ENCODE measurements around the gene SRRD.
A peak's percentile ranks its signal among the peaks of the same experiment; 100 is the strongest.
"Not testable (repeated sequence)": the region's sequence is repeated elsewhere in the genome, so short reads cannot be mapped to it uniquely, and the experiment has no call there.

Gene SRRD

GRCh38 chr22:26527574-26528465 is 44.1 kb downstream of the SRRD start:
- Histone ChIP-seq H3K27ac (ENCODE audit: low read depth, low read length) (no peak overlapping the region), H3K9me3 (ENCODE audit: control insufficient read depth in 5 of 5, low read length in 5 of 5) (no peaks in the 10 kb centered on the region), H3K4me3 (ENCODE audit: low read depth in 1 of 5, low read length in 5 of 5) (no peak overlapping the region), H3K9ac (ENCODE audit: low read length in 5 of 5) (no peak overlapping the region), H3K4me1 (ENCODE audit: control insufficient read depth in 5 of 5, insufficient read depth in 5 of 5, low read length in 5 of 5) (peaks cover 0 to 12% (median 5%) of the 10 kb centered on the region in 5 donors), H3K36me3 (ENCODE audit: control insufficient read depth in 5 of 5, insufficient read depth in 5 of 5, low read length in 5 of 5) (peaks cover 14 to 79% (median 56%) of the 10 kb centered on the region in 5 donors), H3K27me3 (ENCODE audit: control insufficient read depth in 5 of 5, insufficient read depth in 4 of 5, low read length in 5 of 5) (no peaks in the 10 kb centered on the region)

- peak overlapping the region; percentile 69 for H3K27ac ChIP-seq (ENCODE audit: low read depth, low read length)
These were observed 44.8 kb downstream of the SRRD start for GRCh38 chr22:26528518-26528917.

GRCh38 chr22:26529345-26529744 is 45.7 kb downstream of the SRRD start:
- no peak overlapping the region for H3K9ac ChIP-seq (ENCODE audit: low read length in 5 of 5)
- H3K36me3 ChIP-seq (ENCODE audit: control insufficient read depth in 5 of 5, insufficient read depth in 5 of 5, low read length in 5 of 5) = peaks cover 11 to 84% (median 62%) of the 10 kb centered on the region in 5 donors

More at GRCh38 chr22:26528518-26528917, 44.8 kb downstream of the SRRD start:
- H3K4me3 ChIP-seq (ENCODE audit: low read depth in 1 of 5, low read length in 5 of 5); H3K9me3 ChIP-seq (ENCODE audit: control insufficient read depth in 5 of 5, low read length in 5 of 5); H3K9ac ChIP-seq (ENCODE audit: low read length in 5 of 5); H3K27me3 ChIP-seq (ENCODE audit: control insufficient read depth in 5 of 5, insufficient read depth in 4 of 5, low read length in 5 of 5): not testable (repeated sequence)
- H3K36me3 ChIP-seq (ENCODE audit: control insufficient read depth in 5 of 5, insufficient read depth in 5 of 5, low read length in 5 of 5) = peaks cover 14 to 83% (median 57%) of the 10 kb centered on the region in 5 donors
- peaks cover 0 to 12% (median 5%) of the 10 kb centered on the region in 5 donors for H3K4me1 ChIP-seq (ENCODE audit: control insufficient read depth in 5 of 5, insufficient read depth in 5 of 5, low read length in 5 of 5)

GRCh38 chr22:26534171-26534855 is 50.6 kb downstream of the SRRD start:
- H3K27me3 ChIP-seq (ENCODE audit: control insufficient read depth in 5 of 5, insufficient read depth in 4 of 5, low read length in 5 of 5) = no peaks in the 10 kb centered on the region
- peaks cover 0 to 13% (median 5%) of the 10 kb centered on the region in 5 donors for H3K4me1 ChIP-seq (ENCODE audit: control insufficient read depth in 5 of 5, insufficient read depth in 5 of 5, low read length in 5 of 5)
- H3K9me3 ChIP-seq (ENCODE audit: control insufficient read depth in 5 of 5, low read length in 5 of 5) = no peaks in the 10 kb centered on the region
- no peak overlapping the region for H3K9ac ChIP-seq (ENCODE audit: low read length in 5 of 5)
- H3K36me3 ChIP-seq (ENCODE audit: control insufficient read depth in 5 of 5, insufficient read depth in 5 of 5, low read length in 5 of 5) = peaks cover 16 to 83% (median 59%) of the 10 kb centered on the region in 5 donors
- H3K4me3 ChIP-seq (ENCODE audit: low read depth in 1 of 5, low read length in 5 of 5) = no peak overlapping the region
- no peak overlapping the region for H3K27ac ChIP-seq (ENCODE audit: low read depth, low read length)

More at GRCh38 chr22:26529345-26529744, 45.7 kb downstream of the SRRD start:
- Histone ChIP-seq H3K27me3 (ENCODE audit: control insufficient read depth in 5 of 5, insufficient read depth in 4 of 5, low read length in 5 of 5) (no peaks in the 10 kb centered on the region), H3K27ac (ENCODE audit: low read depth, low read length) (peak overlapping the region; percentile 69), H3K4me1 (ENCODE audit: control insufficient read depth in 5 of 5, insufficient read depth in 5 of 5, low read length in 5 of 5) (peaks cover 0 to 12% (median 5%) of the 10 kb centered on the region in 5 donors), H3K4me3 (ENCODE audit: low read depth in 1 of 5, low read length in 5 of 5) (no peak overlapping the region), H3K9me3 (ENCODE audit: control insufficient read depth in 5 of 5, low read length in 5 of 5) (no peaks in the 10 kb centered on the region)

GRCh38 chr22:26534874-26535602 is 51.4 kb downstream of the SRRD start:
- Histone ChIP-seq H3K4me3 (ENCODE audit: low read depth in 1 of 5, low read length in 5 of 5) (no peak overlapping the region), H3K9me3 (ENCODE audit: control insufficient read depth in 5 of 5, low read length in 5 of 5) (no peaks in the 10 kb centered on the region), H3K9ac (ENCODE audit: low read length in 5 of 5) (no peak overlapping the region), H3K36me3 (ENCODE audit: control insufficient read depth in 5 of 5, insufficient read depth in 5 of 5, low read length in 5 of 5) (peaks cover 20 to 83% (median 56%) of the 10 kb centered on the region in 5 donors), H3K27ac (ENCODE audit: low read depth, low read length) (no peak overlapping the region), H3K4me1 (ENCODE audit: control insufficient read depth in 5 of 5, insufficient read depth in 5 of 5, low read length in 5 of 5) (peaks cover 0 to 8% (median under 1%) of the 10 kb centered on the region in 5 donors), H3K27me3 (ENCODE audit: control insufficient read depth in 5 of 5, insufficient read depth in 4 of 5, low read length in 5 of 5) (no peaks in the 10 kb centered on the region)

GRCh38 chr22:26535603-26535908 is 51.9 kb downstream of the SRRD start:
- no peak overlapping the region for H3K27ac ChIP-seq (ENCODE audit: low read depth, low read length)
- H3K9me3 ChIP-seq (ENCODE audit: control insufficient read depth in 5 of 5, low read length in 5 of 5) = no peaks in the 10 kb centered on the region
- peaks cover 20 to 86% (median 56%) of the 10 kb centered on the region in 5 donors for H3K36me3 ChIP-seq (ENCODE audit: control insufficient read depth in 5 of 5, insufficient read depth in 5 of 5, low read length in 5 of 5)
- H3K4me3 ChIP-seq (ENCODE audit: low read depth in 1 of 5, low read length in 5 of 5) = no peak overlapping the region
- no peaks in the 10 kb centered on the region for H3K27me3 ChIP-seq (ENCODE audit: control insufficient read depth in 5 of 5, insufficient read depth in 4 of 5, low read length in 5 of 5)
- peaks cover 0 to 8% (median 0%) of the 10 kb centered on the region in 5 donors for H3K4me1 ChIP-seq (ENCODE audit: control insufficient read depth in 5 of 5, insufficient read depth in 5 of 5, low read length in 5 of 5)
- no peak overlapping the region for H3K9ac ChIP-seq (ENCODE audit: low read length in 5 of 5)

GRCh38 chr22:26536056-26536761 is 52.5 kb downstream of the SRRD start:
- H3K27me3 ChIP-seq (ENCODE audit: control insufficient read depth in 5 of 5, insufficient read depth in 4 of 5, low read length in 5 of 5) = no peaks in the 10 kb centered on the region
- no peak overlapping the region for H3K27ac ChIP-seq (ENCODE audit: low read depth, low read length)
- no peaks in the 10 kb centered on the region for H3K9me3 ChIP-seq (ENCODE audit: control insufficient read depth in 5 of 5, low read length in 5 of 5)
- H3K36me3 ChIP-seq (ENCODE audit: control insufficient read depth in 5 of 5, insufficient read depth in 5 of 5, low read length in 5 of 5) = peaks cover 16 to 88% (median 59%) of the 10 kb centered on the region in 5 donors
- peaks cover 0 to 8% (median 0%) of the 10 kb centered on the region in 5 donors for H3K4me1 ChIP-seq (ENCODE audit: control insufficient read depth in 5 of 5, insufficient read depth in 5 of 5, low read length in 5 of 5)
- no peak overlapping the region for H3K4me3 ChIP-seq (ENCODE audit: low read depth in 1 of 5, low read length in 5 of 5)
- H3K9ac ChIP-seq (ENCODE audit: low read length in 5 of 5) = no peak overlapping the region

- Histone ChIP-seq H3K9ac (ENCODE audit: low read length in 5 of 5) (no peak overlapping the region), H3K4me3 (ENCODE audit: low read depth in 1 of 5, low read length in 5 of 5) (no peak overlapping the region), H3K9me3 (ENCODE audit: control insufficient read depth in 5 of 5, low read length in 5 of 5) (no peaks in the 10 kb centered on the region), H3K27me3 (ENCODE audit: control insufficient read depth in 5 of 5, insufficient read depth in 4 of 5, low read length in 5 of 5) (no peaks in the 10 kb centered on the region), H3K36me3 (ENCODE audit: control insufficient read depth in 5 of 5, insufficient read depth in 5 of 5, low read length in 5 of 5) (peaks cover 14 to 87% (median 58%) of the 10 kb centered on the region in 5 donors), H3K4me1 (ENCODE audit: control insufficient read depth in 5 of 5, insufficient read depth in 5 of 5, low read length in 5 of 5) (peaks cover 0 to 8% (median 0%) of the 10 kb centered on the region in 5 donors), H3K27ac (ENCODE audit: low read depth, low read length) (no peak overlapping the region)
These were observed 53.1 kb downstream of the SRRD start for GRCh38 chr22:26536762-26537134.

GRCh38 chr22:26540119-26540518 is 56.4 kb downstream of the SRRD start:
- H3K27me3 ChIP-seq (ENCODE audit: control insufficient read depth in 5 of 5, insufficient read depth in 4 of 5, low read length in 5 of 5) = no peaks in the 10 kb centered on the region
- H3K9ac ChIP-seq (ENCODE audit: low read length in 5 of 5) = no peak overlapping the region
- H3K4me1 ChIP-seq (ENCODE audit: control insufficient read depth in 5 of 5, insufficient read depth in 5 of 5, low read length in 5 of 5) = peaks cover 0 to 31% (median 16%) of the 10 kb centered on the region in 5 donors
- peaks cover 8 to 74% (median 50%) of the 10 kb centered on the region in 5 donors for H3K36me3 ChIP-seq (ENCODE audit: control insufficient read depth in 5 of 5, insufficient read depth in 5 of 5, low read length in 5 of 5)
- no peak overlapping the region for H3K27ac ChIP-seq (ENCODE audit: low read depth, low read length)
- no peak overlapping the region for H3K4me3 ChIP-seq (ENCODE audit: low read depth in 1 of 5, low read length in 5 of 5)
- H3K9me3 ChIP-seq (ENCODE audit: control insufficient read depth in 5 of 5, low read length in 5 of 5) = no peaks in the 10 kb centered on the region
